NOMO-1 (cell line): ENCODE data around the gene BCL2L12.

ENCODE experiments used
- DNase-seq, 2 experiments: peaks; one replicate each; lab custom pipeline; 2025; ENCODE audit not compliant: unreplicated experiment in 2 of 2; lab: John Stamatoyannopoulos, UW

BCL2L12 gene

DNA sequence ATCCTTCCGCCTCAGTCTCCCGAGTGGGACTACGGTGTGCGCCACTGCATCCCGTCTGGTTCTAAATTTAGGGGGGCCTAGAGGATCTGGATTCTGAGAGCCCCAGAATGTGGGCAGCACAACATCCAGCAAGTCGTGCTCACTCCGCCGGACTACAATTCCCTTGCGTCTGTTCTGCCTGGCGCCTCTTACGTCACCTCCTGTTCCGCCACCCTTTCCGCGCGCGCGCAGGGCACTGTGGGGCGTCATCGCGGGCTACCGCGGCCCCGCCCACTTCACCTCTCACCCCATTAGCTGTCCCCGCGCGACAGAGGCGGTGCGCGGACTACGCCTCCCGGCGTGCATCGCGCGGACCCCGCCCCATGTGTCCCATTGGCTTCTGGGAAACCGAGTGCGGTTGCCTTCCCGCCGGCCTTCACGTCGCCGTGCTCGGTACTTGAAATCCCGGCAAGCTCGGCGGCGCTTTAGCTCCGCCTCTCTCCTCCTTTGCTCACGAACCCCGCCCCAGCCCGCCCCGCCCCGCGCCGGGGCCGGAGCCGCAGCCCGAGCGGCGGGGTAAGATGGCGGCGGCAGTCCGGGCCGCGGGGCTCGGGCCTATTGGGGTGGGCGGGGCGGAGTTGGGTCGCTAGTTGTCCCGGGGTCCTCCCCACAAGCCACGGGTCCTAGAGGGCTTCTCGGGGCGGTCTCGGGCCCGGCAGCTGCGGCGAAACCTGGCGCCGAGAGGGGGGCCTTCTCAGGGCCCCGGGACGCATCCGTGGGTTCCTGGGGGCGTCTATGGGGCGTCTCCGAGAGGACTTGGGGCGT, 23.8 kb upstream of the BCL2L12 start, which contains the start of gene SCAF1:
SCAF1 (plus strand) TSS at position 522 of the 804 bp plus-strand sequence. CDS start 2,818 bp downstream, outside the sequence.
- peak; percentile 98 to 99 for DNase-seq

DNA sequence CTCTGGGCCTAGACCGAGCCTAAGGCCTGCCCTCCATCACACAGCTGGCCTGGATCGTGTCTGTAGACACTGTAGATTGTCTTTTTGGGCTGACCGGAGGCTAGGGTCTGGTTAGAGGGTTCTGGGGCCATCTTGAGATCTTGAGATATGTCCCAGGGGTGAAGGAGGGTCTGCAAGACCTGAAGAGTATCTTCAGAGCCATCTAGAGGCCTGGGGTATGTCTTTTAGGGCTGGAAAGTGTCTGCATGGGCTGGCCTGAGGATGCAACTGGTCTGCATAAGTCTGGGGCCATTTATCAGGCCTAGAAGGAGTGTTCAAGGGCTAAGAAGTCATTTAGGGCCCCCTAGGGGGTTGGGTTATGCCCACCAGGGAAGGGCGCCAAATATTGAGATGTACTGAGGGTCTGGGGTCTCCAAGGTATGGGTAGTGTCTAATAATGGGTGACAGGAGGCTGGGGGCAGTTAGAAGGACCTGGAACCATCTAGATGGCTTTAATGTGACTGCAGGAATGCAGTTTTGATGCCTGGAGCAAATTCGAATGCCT, 23.2 kb upstream of the BCL2L12 start:
- DNase-seq: peak in 1 of 2 experiments; percentile 7

DNA sequence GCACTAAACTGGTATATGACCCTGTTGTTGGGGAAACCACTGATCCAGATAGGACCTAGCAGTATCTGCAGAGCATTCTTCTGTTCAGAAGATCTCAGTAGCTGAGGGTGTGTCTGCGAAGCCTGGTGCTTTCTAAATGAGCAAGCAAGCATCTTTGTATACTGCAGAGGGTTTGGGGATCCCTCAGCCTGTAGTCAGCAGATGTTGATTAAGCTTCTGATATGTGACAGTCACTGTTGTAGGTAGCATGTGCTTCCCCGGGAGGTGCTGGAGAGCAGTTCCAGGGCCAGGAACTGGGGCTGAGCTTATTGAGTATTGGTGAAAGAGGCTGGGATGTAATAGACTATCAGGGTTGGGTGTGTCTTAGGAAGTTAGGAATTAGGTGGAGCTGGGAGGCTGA, 22.3 kb upstream of the BCL2L12 start:
- DNase-seq: no peak

GRCh38 chr19:49645592-49645991, 20.1 kb upstream of the BCL2L12 start:
- no peak for DNase-seq

GRCh38 chr19:49645995-49646394, 19.7 kb upstream of the BCL2L12 start:
- no peak for DNase-seq

DNA sequence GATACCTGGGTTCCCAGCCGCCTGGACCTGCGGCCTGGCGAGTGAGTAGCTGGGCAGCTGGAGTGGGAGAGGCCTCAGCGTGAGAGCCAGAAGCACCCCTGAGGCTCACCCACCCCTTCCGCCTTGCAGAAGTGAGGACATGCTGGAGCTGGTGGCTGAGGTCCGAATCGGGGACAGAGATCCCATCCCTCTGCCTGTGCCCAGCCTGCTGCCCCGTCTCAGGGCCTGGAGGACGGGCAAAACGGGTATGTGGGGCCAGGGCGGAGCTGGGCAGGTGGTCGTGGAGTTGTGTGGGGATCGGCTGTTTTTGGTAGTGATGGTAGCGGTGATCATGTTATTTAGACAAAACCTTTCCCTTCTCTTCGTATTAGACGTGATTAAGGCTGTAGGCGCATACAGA, 19.1 kb upstream of the BCL2L12 start:
- DNase-seq: no peak

- no peak for DNase-seq
Observed at GRCh38 chr19:49651029-49651819, 14.5 kb upstream of the BCL2L12 start.

DNA sequence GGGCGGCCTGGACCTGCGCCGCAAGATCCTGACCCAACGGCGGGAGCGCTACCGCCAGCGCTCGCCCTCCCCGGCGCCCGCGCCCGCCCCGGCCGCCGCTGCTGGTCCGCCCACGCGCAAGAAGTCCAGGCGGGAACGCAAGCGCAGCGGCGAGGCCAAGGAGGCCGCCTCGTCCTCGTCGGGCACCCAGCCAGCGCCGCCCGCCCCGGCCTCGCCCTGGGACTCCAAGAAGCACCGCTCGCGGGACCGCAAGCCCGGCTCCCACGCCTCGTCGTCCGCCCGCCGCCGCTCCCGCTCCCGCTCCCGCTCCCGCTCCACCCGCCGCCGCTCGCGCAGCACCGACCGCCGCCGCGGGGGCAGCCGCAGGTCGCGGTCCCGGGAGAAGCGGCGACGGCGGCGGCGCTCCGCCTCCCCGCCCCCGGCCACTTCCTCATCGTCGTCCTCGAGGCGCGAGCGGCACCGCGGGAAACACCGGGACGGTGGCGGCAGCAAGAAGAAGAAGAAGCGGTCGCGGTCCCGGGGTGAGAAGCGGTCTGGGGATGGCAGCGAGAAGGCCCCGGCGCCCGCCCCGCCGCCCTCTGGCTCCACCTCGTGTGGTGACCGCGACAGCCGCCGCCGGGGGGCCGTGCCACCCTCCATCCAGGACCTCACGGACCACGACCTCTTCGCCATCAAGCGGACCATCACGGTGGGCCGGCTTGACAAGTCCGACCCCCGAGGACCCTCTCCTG, 13.7 kb upstream of the BCL2L12 start:
- no peak for DNase-seq

DNA sequence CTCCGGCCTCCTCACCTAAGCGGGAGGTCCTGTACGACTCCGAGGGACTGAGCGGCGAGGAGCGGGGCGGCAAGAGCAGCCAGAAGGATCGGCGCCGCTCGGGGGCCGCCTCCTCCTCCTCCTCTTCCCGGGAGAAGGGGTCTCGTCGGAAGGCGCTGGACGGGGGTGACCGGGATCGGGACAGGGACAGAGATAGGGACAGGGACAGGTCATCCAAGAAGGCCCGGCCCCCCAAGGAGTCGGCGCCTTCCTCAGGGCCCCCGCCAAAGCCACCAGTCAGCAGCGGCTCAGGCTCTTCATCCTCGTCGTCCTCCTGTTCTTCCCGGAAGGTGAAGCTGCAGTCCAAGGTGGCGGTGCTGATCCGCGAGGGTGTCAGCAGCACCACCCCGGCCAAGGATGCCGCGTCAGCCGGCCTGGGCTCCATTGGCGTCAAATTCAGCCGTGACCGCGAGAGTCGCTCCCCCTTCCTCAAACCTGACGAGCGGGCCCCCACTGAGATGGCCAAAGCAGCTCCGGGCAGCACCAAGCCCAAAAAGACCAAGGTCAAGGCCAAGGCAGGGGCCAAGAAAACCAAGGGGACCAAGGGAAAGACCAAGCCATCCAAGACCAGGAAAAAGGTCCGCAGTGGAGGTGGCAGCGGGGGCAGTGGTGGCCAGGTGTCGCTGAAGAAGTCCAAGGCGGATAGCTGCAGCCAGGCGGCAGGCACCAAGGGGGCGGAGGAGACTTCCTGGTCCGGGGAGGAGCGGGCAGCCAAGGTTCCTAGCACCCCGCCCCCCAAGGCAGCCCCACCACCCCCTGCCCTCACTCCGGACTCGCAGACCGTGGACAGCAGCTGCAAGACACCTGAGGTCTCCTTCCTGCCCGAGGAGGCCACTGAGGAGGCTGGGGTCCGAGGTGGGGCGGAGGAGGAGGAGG, 12.9 kb upstream of the BCL2L12 start:
- DNase-seq: no peak

DNA sequence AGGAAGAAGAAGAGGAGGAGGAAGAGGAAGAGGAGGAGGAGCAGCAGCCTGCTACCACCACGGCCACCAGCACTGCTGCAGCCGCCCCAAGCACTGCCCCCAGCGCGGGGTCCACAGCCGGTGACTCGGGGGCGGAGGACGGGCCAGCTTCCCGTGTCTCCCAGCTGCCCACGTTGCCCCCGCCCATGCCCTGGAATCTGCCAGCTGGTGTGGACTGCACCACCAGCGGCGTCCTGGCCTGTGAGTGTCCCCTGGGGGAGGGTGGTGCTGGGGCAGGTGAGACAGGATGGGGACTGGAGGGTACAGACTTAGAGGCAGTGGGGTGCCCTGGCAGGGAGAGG, 12.3 kb upstream of the BCL2L12 start:
- DNase-seq: no peak

DNA sequence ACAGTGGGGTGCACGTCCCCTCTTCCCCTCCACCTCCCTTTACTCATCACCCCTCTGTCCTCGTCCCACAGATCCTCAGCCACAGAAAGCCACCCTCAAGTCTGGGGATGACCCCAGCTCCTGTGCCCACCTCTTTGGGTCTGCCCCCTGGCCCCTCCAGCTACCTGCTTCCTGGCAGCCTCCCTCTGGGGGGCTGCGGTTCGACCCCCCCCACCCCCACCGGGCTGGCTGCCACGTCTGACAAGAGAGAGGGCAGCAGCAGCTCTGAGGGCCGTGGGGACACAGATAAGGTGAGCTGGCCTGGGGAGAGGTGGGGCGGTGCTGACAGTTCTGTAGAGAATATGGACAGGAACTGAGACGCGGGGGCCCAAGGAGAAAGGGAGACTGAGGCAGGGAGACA, 11.2 kb upstream of the BCL2L12 start:
- DNase-seq: no peak

DNA sequence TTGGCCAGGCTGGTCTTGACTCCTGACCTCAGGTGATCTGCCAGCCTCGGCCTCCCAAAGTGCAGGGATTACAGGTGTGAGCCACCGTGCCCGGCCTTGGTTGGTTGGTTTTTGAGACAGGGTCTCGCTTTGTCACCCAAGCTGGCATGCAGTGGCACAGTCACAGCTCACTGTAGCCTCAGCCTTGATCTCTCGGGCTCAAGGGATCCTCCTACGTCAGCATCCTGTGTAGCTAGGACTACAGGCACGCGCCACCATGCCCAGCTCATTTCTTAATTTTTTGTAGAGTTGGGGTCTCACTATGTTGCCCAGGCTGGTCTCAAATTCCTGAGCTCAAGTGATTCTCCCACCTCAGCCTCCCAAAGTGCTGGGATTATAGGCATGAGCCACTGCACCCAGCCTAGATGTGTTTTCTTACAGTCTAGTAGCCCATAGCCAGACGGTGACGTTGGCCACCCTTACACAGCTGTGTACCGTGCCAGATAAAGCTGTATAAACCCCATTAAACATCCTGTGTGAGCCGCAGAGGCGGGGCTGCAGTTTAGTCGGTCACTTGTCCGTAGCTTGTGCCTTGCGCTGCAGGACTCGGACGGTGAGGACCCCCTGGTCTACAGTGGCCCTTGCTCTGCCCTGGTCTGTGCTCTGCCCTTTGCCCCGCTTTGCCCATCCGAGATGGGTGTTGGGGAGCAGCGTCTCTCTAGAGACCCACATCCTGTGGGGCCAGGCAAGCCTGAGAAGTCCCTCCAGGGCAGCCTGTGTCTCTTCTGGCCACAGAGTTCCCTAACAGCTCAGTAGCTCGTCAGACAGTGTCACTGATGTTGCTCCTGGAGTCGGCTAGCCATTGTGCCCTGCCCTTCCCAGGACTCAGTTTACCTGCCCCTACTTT, 9.9 kb upstream of the BCL2L12 start:
- DNase-seq: no peak

DNA sequence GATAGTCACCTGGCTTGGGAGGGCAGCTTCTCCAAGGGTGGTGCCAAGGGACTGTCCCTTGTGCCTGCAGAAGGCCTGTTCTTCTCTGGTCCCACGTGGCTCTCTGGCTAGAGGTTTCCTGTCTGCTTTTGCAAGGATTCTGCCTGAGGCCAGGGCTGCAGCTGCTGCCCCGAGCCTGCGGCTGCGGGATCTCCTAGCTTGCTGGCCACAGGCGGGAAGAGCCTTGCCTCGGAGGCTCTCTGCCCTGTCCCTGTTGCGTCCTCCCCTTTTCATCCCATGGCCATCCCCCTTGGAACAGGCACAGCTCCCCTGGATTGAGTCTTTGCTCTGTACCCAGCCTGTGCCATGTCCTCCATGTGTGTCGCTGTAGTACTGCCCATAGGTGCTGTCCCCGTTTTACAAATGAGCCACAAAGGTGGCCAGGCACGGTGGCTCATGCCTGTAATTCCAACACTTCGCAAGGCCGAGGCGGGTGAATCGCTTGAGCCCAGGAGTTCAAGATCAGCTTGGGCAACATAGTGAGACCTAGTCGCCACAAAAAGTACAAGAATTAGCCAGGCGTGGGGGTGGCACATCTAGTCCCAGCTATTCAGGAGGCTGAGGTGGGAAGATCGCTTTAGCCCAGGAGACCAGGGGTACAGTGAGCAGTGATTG, 9.2 kb upstream of the BCL2L12 start:
- DNase-seq: no peak

GRCh38 chr19:49657493-49658138, 8.1 kb upstream of the BCL2L12 start:
- no peak for DNase-seq

GRCh38 chr19:49658139-49658517, 7.6 kb upstream of the BCL2L12 start:
- no peak for DNase-seq

DNA sequence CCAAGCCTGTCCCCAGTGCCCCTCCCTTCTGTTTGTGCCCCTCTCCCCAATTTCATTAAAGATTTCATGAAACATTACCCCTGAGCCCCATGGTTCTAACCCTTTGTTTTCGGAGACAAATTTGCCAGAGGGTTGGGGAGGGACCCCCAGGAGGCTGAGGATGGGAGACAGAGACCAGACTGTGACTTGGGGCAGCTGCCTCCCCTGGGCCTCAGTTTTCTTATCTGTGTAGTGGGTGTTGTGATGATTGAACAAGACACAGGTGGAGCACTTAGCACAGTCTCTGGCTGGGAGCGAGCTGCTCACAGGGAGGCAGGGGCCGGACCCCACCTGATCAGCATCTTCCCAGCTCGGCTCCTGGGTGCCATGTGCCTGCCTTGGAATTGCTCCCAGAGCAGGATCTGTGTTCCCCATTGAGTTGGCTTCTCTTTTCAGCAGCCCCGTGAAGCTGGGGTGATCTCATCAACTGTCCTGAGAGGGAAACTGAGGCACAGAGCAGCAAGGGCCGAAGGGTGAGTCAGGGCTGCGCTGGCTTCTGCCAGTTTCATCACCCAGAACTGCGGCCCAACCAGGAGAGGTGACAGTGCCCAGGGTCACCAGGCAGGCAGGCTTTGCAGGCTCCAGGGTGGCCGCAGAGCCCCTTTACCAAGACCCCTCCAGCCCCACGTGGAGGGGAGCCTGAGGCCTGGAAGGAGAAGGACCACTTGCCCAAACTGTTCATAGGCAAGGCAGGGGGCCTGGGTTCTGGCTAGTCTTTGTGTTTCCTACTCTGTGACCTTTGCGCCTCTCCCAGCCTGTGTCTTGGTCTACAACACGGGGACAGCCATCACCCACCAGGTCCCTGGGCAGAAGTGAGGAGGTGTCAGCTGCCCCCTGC, 6.9 kb upstream of the BCL2L12 start:
- DNase-seq: no peak

DNA sequence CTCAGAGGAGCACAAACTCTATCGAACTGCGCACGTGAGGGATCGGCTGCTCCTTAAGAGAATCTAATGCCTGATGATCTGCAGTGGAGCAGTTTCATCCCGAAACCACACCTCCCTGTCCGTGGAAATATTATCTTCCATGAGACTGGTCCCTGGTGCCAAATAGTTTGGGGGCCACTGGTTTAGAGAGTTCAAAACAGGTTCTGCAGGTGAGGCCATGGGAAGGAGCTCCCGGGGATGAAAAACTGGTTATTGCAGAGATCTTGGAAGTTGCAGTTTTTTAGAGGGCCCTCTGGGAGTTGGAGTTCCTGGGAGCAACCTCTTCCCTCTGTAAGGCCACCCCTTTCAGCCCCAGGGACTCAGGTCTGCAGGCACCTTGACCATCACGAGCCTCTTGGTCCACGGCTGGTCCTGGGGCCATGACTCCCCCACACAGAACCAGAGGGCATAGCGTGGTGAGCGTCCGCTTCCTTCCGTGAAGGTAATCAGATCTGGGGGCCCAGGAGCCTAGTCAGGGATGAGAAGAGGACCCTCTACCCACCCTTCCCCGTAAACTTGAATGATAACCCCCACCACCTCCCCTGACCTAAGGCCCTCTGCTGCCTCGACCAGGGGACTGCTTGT, 5.3 kb upstream of the BCL2L12 start:
- no peak for DNase-seq
